ENCODE measurements around the gene VPS4A.

VPS4A gene

DNA sequence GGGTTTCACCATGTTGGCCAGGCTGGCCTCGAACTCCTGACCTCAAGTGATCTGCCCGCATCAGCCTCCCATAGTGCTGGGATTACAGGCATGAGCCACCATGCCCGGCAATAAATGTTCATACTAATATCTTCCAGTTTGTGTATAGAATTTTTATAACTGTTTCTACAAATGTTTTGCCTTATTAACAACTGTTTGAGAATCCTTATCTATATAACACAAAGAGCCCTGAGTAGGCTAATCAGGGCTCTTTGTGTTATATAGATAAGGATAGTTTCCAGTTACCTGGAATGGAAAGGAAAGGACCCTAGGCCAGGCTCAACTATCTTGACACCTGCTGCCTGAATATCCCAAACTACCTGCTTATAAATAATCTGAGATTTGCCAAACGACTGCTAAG lies 57.7 kb downstream of the VPS4A start:
- no peak for FAIRE-seq

DNA sequence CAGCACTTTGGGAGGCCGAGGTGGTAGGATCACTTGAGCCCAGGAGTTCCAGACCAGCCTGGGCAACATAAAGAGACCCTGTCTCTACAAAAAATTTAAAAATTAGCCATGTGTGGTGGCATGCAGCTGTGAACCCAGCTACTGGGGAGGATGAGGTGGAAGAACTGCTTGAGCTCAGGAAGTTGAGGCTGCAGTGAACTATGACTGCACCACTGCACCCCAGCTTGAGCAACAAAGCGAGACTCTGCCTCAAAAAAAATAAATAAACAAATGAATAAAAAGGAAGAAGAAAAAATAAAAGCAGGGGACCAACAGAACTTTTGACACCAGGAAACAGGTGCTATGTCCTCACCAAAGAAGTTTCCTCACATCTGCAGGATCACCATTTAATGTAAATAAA lies 60.4 kb downstream of the VPS4A start:
- FAIRE-seq, result no peak

DNA sequence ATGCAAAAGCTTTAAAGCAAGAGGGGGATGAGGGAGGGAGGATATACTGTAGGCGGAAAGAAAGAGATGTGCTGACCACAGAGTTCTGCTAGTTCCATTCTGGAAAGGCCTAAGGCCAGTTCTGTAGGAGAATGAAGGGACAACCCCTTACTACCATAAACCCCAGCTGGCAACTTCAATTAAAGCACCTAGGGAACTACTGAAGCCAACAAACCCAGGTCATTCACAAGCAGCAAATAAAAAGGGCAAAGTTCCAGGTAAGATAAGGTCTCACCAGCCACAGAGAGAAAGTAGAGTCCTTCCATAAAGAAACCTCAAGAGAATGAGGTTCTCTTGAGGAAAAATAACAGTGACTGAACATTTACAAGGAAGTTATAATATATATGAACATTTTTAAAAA lies 61.9 kb downstream of the VPS4A start:
- no peak for FAIRE-seq
